Ecto neural progenitor cell (in vitro differentiated cells): ENCODE results near the gene MAPK13.
"Not testable (repeated sequence)": the region's sequence is repeated elsewhere in the genome, so short reads cannot be mapped to it uniquely, and the experiment has no call there.

Experiments
- DNase-seq: peaks from one replicate; pipeline ENCODE4 v3.0.0-alpha.2; 2018; ENCODE audit warnings: low spot score

Gene MAPK13

DNA sequence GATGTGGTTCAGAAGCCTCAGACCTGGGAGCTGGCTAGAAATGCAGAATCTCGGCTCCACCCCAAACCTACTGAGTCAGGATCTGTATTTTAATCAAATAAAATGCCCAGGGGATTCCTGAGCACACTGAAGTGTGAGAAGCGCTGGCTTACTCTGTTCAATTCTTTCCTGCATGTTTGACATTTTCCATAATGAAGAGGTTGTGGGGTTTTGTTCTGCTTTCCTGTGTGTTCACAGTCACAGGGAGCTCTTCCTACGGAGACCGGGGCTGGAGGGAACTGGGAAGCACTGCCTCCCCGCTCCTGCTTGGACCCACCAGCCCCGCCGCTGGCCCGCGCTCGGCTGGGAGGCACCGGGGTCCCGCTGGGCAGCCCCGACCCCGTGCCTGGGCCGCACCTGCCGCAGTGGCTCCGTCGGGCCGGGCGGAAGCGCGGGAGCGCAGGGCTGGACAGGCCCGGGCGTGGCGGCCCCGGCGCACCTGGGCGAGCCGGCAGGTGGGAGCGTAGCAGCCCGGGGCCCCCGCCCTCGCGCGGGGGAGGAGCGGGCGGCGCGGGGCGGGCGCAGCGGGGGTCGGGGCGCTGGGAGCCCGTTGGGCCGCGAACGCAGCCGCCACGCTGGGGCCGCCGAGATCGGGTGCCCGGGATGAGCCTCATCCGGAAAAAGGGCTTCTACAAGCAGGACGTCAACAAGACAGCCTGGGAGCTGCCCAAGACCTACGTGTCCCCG, at the start of gene MAPK13:
MAPK13 (plus strand) TSS at position 573 of the 726 bp plus-strand sequence; CDS start at position 643, 70 bp downstream.
- DNase-seq: no peak

DNA sequence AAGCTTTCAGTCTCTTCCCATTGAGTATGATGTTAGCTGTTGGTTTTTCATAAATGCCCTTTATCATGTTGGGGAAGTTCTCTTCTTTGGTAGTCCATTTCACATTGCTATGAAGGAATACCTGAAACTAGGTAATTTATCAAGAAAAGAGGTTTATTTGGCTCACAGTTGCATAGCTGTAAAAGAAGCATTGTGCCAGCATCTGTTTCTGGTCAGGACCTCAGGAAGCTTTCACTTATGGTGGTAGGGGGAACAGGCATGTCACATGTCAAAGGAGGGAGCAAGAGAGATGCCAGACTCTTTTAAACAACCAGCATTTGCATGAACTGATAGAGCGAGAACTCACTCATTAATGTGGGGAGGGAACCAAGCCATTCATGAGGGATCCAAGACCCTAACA, 48.0 kb upstream of the MAPK13 start:
- no peak for DNase-seq

DNA sequence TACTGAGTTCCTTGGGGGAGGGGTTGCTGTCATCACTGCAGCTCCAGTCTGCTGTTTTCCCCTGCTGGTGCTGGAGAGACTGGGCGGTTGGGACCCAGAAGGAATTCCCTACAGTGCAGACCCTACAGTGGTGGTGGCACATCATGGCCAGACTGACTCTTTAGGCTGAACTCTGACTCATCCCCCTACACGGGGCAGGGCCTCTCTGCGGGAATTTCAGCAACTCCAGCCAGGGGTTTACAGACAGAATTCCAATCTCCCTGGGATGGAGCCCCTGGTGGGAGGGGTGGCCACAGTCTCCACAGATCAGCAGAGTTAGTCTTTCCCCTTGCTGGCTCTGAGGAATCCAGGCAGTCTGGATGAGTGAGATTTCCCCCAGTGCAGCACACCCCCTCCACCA, 46.9 kb upstream of the MAPK13 start:
- DNase-seq: no peak

DNA sequence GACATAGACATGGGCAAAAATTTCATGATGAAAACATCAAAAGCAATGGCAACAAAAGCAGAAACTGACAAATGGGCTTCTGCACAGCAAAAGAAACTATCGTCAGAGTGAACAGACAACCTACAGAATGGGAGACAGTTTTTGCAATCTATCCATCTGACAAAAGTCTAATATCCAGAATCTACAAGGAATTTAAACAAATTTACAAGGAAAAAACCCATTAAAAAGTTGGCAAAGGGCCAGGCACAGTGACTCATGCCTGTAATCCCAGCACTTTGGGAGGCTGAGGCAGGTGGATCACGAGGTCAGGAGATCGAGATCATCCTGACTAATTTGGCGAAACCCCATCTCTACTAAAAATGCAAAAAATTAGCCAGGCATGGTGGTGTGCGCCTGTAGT, 42.1 kb upstream of the MAPK13 start:
- DNase-seq: not testable (repeated sequence)

DNA sequence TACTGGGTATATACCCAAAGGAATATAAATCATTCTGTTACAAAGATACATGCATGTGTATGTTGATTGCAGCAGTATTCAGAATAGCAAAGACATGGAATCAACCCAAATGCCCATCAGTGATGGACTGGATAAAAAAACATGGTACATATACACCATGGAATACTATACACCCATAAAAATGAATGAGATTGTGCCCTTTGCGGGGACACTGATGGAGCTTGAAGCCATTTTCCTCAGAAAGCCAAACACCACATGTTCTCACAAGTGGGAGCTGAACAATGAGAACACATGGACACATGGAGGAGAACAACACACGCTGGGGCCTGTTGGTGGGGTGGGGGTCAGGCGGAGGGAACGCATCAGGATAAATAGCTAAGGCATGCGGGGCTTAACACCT, 41.3 kb upstream of the MAPK13 start:
- no peak for DNase-seq

DNA sequence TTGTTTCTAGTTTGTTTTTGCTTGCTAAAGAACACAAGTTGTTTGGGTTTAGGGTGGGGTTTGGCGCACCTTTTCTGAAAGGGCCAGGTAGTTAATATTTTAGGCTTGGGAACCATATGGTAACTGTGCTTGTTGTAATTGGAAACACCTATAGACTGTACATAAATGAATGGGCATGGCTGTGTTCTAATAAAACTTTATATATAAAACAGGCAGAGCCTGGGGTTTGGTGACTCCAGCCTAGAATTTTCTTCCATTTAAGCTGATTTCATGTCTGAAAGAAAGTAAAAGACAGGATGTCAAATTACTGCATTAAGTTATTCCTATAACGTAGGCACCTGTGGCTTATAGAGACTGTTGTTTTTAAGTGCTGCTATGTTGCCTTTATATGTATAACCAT, 36.1 kb upstream of the MAPK13 start:
- no peak for DNase-seq

DNA sequence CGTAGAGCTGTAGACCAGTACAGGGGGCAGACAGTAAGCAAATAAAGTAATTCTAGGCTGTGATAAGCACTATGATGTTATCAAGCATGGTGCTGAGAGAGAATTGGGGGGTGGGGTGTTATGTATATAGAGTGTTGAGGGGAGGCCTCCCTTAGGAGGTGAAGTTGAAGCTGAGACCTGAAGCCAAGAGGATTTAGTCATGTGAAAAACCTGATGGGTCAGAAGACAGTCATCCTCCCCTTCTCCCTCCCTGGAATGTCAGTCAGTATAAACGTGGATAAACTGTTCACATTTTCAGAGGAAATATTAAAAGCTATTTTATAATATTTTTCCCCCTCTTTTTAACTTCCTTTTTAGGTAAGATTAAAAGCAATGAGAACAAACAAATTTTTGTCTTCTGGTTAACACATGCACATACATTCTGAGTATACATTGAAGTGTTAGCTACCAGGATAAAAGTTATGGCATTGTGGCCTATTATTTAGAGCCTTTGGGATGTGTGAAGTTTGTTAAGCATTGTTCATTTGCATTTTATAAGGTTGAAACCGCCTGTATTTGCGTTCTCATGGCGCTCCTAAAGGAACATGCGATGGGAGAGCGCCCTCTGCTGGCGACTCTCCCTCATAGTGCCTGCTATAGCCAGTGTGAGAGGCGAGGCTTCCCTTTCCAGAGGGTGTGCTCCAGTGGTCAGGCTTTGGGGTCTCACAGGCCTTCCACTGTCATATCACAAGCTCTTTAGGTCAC, 35.4 kb upstream of the MAPK13 start:
- peak; percentile 79 for DNase-seq

DNA sequence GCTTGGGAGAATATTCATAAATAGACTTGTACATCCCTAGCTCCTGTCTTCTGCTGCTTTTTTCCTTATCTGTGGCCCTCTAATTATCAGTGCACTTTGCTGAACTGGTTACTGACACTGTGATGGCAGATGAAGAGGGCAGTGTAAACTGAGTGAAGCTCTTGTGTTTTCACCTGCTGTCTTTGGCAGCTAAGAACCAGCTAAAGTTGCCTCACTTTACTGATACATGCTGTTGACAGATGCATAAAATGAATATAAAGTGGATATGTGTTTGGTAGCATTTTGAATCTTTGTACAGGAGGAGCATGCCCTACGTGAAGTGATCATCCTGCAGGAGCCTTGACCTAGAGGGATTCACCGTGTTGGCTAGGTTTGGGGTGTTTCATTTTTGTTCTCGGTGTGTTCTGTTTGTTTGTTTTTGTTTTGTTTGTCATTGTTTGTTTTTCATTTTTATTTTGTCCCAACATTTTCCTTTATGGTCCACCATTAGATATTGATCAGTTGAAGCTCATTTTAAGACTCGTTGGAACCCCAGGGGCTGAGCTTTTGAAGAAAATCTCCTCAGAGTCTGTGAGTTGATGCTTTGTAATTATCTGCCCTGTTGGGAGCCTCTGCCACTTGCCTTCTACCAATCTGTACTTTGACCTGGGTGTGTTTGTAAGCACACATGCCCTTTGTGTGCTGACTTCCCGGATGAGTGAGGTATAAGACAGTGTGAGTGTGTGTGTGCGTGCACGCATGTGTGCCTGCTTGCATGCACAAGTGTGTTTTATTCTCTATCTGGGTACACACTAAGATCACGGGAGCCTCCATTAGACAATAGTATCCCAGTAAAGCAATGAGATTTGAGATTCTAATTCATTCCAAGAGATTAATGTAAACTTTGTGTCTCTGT, 34.6 kb upstream of the MAPK13 start:
- no peak for DNase-seq

DNA sequence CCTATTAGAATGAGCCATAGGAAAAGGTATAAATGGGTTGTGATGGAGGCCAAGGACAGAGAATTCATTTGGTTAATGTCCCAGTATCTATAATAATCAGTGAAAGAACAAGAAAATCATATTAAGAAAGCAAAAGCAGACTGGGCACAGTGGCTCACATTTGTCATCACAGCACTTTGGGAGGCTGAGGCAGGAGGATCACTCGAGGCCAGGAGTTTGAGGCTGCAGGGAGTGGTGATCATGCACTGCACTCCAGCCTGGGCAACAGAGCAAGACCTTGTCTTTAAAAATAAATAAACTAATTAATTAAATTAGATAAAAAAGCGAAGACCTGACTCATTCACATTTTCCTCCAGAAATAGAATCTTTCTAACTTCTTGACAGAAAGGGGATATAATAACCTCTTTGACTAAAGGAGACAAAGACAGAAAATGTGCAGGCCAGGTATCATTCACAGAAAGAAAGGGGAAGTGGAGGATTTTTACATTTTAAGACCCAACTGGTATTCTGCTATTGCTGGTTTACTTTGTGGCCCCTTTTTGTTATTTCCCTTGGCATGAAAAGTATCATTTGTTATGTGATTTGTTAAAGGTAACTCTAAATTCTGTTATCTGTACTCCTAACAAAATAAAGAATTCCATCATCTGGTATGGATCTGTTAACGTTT, 31.9 kb upstream of the MAPK13 start:
- no peak for DNase-seq

DNA sequence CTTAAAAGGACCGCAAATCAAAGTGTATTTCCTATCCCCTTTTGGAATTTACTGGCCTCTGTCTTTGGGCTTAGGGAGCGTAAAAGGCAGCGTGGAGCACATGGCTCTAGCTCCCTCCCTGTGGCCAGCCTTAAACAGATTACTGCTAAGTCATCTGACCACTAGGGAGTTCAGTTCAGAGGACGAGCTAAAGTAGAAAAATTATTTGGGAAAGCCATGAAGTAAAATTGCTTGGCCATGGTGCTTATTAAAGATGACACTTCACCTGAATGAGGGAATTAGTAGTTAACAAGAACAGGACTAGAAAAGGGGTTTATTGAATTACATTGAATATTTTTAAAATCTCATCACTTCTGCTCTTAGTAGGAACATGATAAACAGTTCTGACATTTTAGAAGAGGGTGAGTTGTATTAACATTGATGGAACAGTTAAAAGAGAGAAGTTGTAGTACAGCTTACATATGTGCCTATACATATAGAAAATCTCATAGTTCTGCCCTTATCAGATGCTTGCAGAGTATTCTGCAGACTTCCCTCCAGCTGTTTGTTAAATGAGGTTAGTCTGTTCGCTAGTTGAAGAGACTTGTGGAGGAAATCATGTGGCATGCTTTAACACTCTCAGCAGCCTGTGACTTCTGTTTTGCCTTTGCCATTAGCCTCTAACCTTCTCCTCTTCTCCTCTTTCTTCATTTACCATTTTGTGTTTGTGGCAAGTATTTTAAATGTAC, 31.2 kb upstream of the MAPK13 start:
- no peak for DNase-seq

DNA sequence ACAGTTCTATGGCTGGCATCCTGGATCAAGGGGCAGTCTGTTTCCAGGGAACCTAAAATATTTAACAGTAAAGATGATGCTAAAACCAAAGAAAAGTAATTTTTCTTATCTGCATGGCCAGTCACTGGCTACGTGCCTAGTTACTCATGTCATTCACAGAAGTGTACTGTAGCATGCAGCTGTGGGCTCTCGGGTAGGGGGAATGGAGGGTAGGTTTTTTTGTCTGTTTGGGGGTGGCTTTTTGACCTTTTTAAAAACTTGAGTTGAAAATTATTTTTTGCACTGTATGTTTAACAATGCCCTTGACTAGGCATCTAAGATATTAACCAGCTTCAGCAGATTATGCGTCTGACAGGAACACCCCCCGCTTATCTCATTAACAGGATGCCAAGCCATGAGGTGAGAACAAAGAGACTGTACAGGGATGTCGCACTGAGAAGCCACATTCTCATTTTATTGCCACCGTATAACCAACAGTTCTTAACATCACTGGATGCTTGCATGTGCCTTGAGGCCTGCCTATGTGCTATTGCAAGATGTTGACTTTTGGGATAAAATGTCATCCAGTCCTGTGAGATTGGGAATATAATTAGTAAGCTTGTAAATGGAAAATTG, 30.3 kb upstream of the MAPK13 start:
- DNase-seq: no peak

DNA sequence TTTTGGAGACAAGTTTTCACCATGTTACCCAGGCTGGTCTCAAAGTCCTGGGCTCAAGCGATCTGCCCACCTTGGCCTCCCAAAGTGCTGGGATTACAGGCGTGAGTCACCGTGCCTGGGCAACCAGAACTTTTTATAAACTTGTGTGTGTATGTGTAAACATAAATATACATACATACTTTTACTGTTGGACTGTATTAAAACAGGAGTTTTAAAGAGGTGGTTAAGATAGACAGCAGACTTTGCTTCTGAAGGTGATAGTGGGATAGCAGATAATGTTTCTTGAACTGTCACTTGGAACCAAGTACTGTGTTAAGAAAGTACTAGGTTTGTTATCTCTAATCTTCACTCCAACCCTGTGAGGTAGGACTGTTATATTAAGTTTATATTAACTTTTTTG, 28.6 kb upstream of the MAPK13 start:
- DNase-seq: no peak

DNA sequence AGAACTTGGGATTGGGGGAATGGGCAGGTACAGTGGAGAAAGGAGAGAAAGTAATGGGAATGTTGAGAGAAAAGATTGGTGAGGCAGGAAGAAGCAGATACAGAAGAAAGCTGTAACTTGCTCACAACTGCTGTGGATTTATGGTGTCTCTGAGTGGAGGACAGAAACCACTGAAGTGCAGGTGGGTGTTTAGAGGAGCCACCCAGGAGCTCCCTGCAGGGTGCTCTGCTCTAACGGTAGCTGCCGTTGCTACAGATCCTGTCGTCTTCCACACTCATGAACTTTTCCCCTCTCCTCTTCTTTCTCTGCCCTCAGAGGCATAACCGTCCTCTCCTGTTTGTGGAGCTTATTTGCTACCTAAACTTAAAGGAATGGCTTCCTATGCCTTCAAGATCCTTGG, 27.5 kb upstream of the MAPK13 start:
- DNase-seq: no peak

DNA sequence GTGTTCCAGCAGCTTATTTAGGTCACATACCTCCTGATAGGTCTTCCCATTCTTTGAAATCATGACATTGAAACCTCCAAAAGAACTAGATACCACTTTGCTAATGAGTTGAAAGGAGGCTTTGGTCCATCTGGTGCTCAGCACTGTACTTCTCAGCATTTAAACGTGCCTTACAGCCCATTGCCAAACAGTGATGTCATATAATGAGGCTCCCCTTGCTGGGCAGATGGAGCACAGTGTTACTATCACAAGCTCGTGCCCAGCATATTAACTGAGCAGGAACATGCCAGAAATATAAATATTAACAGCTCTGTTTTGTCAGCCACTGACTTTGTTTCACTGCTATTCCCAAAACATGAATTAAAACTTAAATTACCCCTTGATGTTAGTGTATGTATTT, 25.5 kb upstream of the MAPK13 start:
- DNase-seq: no peak

DNA sequence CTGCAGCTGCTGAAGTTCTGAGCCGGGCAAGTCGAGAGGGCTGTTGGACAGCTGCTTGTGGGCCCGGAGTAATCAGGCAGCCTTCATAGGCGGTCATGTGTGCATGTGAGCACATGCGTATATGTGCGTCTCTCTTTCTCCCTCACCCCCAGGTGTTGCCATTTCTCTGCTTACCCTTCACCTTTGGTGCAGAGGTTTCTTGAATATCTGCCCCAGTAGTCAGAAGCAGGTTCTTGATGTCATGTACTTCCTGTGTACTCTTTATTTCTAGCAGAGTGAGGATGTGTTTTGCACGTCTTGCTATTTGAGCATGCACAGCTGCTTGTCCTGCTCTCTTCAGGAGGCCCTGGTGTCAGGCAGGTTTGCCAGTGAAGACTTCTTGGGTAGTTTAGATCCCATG, 21.2 kb upstream of the MAPK13 start:
- no peak for DNase-seq

DNA sequence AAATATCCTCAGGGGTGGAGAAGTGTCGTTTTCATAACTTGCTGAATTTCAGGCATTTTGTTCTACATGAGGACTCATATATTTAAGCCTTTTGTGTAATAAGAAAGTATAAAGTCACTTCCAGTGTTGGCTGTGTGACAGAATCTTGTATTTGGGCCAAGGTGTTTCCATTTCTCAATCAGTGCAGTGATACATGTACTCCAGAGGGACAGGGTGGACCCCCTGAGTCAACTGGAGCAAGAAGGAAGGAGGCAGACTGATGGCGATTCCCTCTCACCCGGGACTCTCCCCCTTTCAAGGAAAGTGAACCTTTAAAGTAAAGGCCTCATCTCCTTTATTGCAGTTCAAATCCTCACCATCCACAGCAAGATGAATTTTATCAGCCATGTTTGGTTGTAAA, 20.3 kb upstream of the MAPK13 start:
- DNase-seq: no peak

DNA sequence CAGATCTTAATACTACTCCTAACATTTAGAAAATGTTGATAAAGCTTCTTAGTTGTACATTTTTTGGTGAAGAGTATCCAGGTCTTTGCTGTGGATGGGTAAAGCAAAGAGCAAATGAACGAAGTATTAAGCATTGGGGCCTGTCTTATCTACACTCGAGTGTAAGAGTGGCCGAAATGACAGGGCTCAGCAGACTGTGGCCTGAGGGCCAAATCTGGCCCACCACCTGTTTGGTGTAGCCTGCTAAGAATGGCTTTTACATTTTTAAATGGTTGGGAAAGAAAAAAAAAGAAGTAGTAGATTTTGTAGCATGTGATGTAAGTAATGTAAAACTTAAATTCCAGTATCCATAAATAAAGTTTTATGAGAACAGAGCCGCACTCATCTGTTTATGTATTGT, 19.4 kb upstream of the MAPK13 start:
- no peak for DNase-seq

DNA sequence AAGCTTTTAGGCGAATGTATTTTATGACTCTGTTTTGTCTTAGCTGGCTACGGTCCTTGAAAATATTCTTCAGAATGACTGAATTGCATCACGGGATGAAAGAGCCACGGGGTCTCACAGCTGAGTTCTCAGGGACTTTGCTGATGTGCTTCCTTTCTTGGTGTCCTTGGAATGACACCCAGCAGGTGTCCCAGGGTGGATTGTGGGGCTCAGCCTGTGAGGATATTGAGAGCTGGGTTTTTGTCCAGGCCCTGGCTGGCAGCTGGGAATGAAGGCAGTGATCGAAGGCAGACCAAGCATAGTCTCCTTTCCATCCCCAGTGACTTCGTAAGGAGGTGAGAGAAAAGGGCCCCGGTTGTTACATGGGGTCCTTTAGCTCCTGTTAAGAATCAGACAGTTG, 18.8 kb upstream of the MAPK13 start:
- no peak for DNase-seq

DNA sequence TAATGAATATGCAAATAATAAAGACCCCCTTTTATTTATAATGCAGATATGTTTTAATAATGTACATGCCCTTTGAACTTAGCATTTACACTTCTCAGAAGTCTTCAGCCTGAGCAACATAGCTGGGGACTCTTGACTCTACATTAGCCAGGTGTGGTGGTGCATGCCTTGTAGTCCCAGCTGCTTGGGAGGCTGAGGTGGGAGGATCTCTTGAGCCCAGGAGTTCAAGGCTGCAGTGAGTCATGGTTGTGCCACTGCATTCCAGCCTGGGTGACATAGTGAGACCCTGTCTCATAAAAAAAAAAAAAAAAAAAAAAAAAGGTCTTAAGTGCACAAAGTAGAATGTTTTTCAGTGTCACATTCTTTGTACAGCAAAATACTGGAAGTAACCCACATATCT, 17.3 kb upstream of the MAPK13 start:
- no peak for DNase-seq

DNA sequence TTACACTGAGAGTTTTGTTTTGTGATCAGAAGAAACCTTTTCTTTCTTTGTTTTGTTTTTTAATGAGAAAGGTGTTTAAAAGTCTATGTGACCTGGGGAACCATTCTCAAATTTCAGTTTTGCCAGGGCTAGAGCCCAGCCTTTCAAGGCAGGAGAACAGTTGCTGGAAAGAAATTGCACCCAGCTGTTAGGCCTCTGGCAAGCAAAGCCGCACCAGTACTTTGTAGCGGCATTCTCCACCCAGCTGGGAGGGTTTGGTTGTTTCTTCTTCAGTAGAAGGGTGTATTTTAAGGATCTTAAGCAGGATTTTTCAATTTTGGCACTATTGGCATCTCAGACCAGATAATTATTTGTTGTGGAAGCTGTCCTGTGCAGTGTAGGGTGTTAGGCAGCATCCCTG, 16.6 kb upstream of the MAPK13 start:
- no peak for DNase-seq

DNA sequence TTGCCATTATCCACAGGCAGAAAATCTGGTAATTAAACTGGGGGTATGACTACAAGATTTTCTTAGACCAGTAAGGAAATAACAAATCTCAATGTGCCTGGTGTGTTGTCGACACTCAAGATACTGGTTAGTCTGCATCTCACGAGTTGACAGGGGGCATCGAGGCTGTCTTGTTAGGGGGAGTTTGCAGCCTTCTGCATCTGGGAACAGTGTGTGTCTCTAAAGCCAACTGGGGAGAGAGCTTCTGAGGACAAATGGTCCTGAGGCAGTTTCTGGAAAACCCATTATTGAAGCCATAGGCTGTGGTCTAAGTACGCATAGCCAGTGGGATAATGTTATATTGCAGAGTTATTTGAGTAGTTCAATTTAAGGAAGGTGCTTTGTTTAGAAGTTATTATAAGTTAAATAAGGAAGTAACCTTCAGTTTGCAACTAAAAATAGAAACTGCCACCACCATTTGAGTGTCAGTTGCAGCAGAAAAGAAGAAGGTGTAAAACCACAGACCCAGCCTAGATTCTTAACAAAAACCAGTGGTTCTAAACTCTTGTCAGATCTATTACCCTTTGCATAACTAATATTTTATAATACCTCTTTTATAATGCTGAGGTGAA, 15.4 kb upstream of the MAPK13 start:
- no peak for DNase-seq
